NCI-H2171 (cell line): ENCODE measurements around the gene UBTD1.
A peak's percentile ranks its signal among the peaks of the same experiment; 100 is the strongest.

Experiments used
- DNase-seq: peaks from one replicate; lab custom pipeline; 2025; lab: John Stamatoyannopoulos, UW

The UBTD1 gene

GRCh38 chr10:97584798-97585438 lies 86.2 kb downstream of the UBTD1 start:
- no peak for DNase-seq

- DNase-seq = no peak
Measured at GRCh38 chr10:97585439-97585811, 86.7 kb downstream of the UBTD1 start.

- DNase-seq = no peak
Measured at GRCh38 chr10:97587183-97587582, 88.5 kb downstream of the UBTD1 start.

- DNase-seq = no peak
Measured at GRCh38 chr10:97589479-97589878, 90.8 kb downstream of the UBTD1 start, which contains the start of gene C10orf62. TSS of gene C10orf62 (plus strand) at chr10:97589721. CDS start at chr10:97589898, 177 bp downstream.

GRCh38 chr10:97590082-97590747 lies 91.5 kb downstream of the UBTD1 start:
- DNase-seq = no peak

GRCh38 chr10:97590748-97591495 lies 92.2 kb downstream of the UBTD1 start:
- DNase-seq = no peak

GRCh38 chr10:97593421-97593820 lies 94.7 kb downstream of the UBTD1 start:
- no peak for DNase-seq

GRCh38 chr10:97596101-97597082 lies 97.7 kb downstream of the UBTD1 start:
- no peak for DNase-seq

- no peak for DNase-seq
Measured at GRCh38 chr10:97597778-97598177, 99.1 kb downstream of the UBTD1 start.

- no peak for DNase-seq
Measured at GRCh38 chr10:97598407-97599271, 99.9 kb downstream of the UBTD1 start.

GRCh38 chr10:97599272-97599619 lies 100.5 kb downstream of the UBTD1 start:
- DNase-seq = no peak

- DNase-seq = no peak
Measured at GRCh38 chr10:97600616-97601015, 101.9 kb downstream of the UBTD1 start.

GRCh38 chr10:97601268-97602215 lies 102.8 kb downstream of the UBTD1 start:
- DNase-seq = no peak

GRCh38 chr10:97607095-97607636 lies 108.4 kb downstream of the UBTD1 start:
- DNase-seq = no peak

- DNase-seq = no peak
Measured at GRCh38 chr10:97608991-97609561, 110.4 kb downstream of the UBTD1 start.

- no peak for DNase-seq
Measured at GRCh38 chr10:97611473-97611872, 112.7 kb downstream of the UBTD1 start.

- DNase-seq = peak; percentile 2
Measured at GRCh38 chr10:97612386-97612785, 113.7 kb downstream of the UBTD1 start.

- DNase-seq = no peak
Measured at GRCh38 chr10:97618285-97618684, 119.6 kb downstream of the UBTD1 start.

GRCh38 chr10:97618733-97619132 lies 120.0 kb downstream of the UBTD1 start:
- no peak for DNase-seq
